ENCODE data around the gene CEP55. TPM values are rescaled to one million over a fixed set of nuclear protein-coding genes. Genes with fewer than 3 reads are reported as not detected.

Gene CEP55
- polyA plus RNA-seq, 1 donor (not counting 4 experiments of a cell fraction or from before 2014, with no cell fraction given) = 25.4 TPM

DNA sequence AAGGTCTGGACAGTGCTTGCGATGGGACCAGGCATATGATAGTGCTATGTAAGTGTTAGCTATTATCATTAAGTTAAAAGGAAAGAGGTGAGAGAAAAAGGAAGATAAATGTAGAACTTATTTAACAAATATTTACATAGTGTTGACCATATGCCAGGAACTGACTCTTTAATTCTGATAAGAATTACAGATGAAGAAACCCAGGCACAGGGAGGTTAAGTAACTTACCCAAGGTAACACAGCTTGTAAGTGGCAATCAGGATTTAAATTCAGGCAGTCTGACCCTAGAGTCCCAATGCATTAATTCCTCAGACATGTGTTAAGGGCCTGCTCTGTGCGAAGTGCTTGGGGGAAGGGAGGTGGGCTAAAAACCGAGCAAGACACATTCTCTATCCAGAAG is 81.2 kb downstream of the CEP55 start:
- FAIRE-seq = no peak

More for the DNA sequence above, 81.2 kb downstream of the CEP55 start:
- no peak overlapping the region for H2AFZ ChIP-seq (ENCODE audit: control insufficient read depth, low read length)
- no peak for TF ChIP-seq CTCF (optimal IDR thresholded peaks at IDR 0.05 in 1 of 3, IDR thresholded peaks at IDR 0.05 in 1 of 3, conservative IDR thresholded peaks at IDR 0.05 in 1 of 3; ENCODE audit: extremely low read depth in 1 of 3, insufficient read depth in 2 of 3, low read length in 3 of 3)
- no peak for TF ChIP-seq EZH2 (IDR thresholded peaks at IDR 0.05; ENCODE audit: low read length)
- no peaks in the 10 kb centered on the region for H3K9me3 ChIP-seq (ENCODE audit: control insufficient read depth, low read depth, low read length)
- no peaks in the 10 kb centered on the region for H4K20me1 ChIP-seq (ENCODE audit: control insufficient read depth, extremely low read depth, insufficient read depth, low read length)
- H3K4me1 ChIP-seq (ENCODE audit: control insufficient read depth, extremely low read depth, insufficient read depth, low read length) = peaks cover 24% of the 10 kb centered on the region
- no peaks in the 10 kb centered on the region for H3K36me3 ChIP-seq (ENCODE audit: control insufficient read depth in 2 of 2, extremely low read depth in 1 of 2, insufficient read depth in 2 of 2, low read length in 2 of 2)
- no peaks in the 10 kb centered on the region for H3K79me2 ChIP-seq (ENCODE audit: control insufficient read depth, insufficient read depth, low read length)
- H3K9ac ChIP-seq (ENCODE audit: control insufficient read depth, extremely low read depth, insufficient read depth, low read length) = no peak overlapping the region
- dilution Hi-C loops (cut with MboI; ENCODE audit: extremely low pct_ligation_motif_present, low sequenced_read_pairs) = no loop called here
- peaks cover 2% of the 10 kb centered on the region for H3K9me1 ChIP-seq (ENCODE audit: control insufficient read depth, extremely low read depth, insufficient read depth, low read length)
- H3K4me3 ChIP-seq (ENCODE audit: control insufficient read depth in 2 of 3, extremely low read depth in 1 of 3, insufficient read depth in 2 of 3, low read depth in 1 of 3, low read length in 3 of 3) = no peak overlapping the region
- DNase-seq (ENCODE audit: low read depth, low spot score) = no peak
- no peak overlapping the region for H3K27ac ChIP-seq (ENCODE audit: control insufficient read depth, insufficient read depth, low read length)
- peaks cover under 1% of the 10 kb centered on the region for H3K27me3 ChIP-seq (ENCODE audit: control insufficient read depth, extremely low read depth, insufficient read depth, low read length)
- H3K4me2 ChIP-seq (ENCODE audit: control insufficient read depth, extremely low read depth, insufficient read depth, low read depth, low read length) = no peak overlapping the region

Small RNA genes within 50 kb of the gene (small RNA-seq; reads per million reads assigned to genes)
- gene RNA5SP323 (ENCODE audit: insufficient read length in 3 of 3, low read depth in 3 of 3, low replicate concordance in 1 of 3) = 0 reads per million in 3 experiments

Other genes with a start within 250 kb of the CEP55 start
- gene MYOF, start 14.3 kb upstream of the CEP55 start, polyA plus RNA-seq = 174 to 276 TPM (median 232 TPM) in 3 replicates
- gene FFAR4, start 70.1 kb downstream of the CEP55 start, polyA plus RNA-seq = not detected in 3 replicates
- not detected in 3 replicates for gene RBP4, start 104.6 kb downstream of the CEP55 start, polyA plus RNA-seq
- gene PDE6C, start 115.9 kb downstream of the CEP55 start, polyA plus RNA-seq = not detected in 3 replicates
- gene FRA10AC1, start 206.0 kb downstream of the CEP55 start, polyA plus RNA-seq = 5.2 to 12.8 TPM (median 6.2 TPM) in 3 replicates

Data from keratinocyte (primary cell).